Upper lobe of right lung (tissue), 1 donor: ENCODE measurements around the gene RPTOR. TPM values are rescaled to one million over a fixed set of nuclear protein-coding genes. Genes with fewer than 3 reads are reported as not detected.

ENCODE experiments used
- ATAC-seq: fragments of 200-7000 bp; cut with Tn5 transposase; one replicate; pipeline ENCODE4 v1.9.1; 2020; ENCODE audit warnings: mild to moderate bottlenecking, moderate library complexity
- DNase-seq: peaks from one replicate; pipeline ENCODE4 v3.0.0-alpha.2; 2020
- H3K27ac ChIP-seq: fragments of 200-600 bp; one replicate; pipeline ENCODE4 v1.8.0; 2022
- H3K27me3 ChIP-seq: fragments of 200-600 bp; one replicate; pipeline ENCODE4 v1.8.0; 2022; ENCODE audit warnings: mild to moderate bottlenecking
- H3K36me3 ChIP-seq: fragments of 200-600 bp; one replicate; pipeline ENCODE4 v1.8.0; 2022
- H3K4me1 ChIP-seq: fragments of 200-600 bp; one replicate; pipeline ENCODE4 v1.8.0; 2022
- H3K4me3 ChIP-seq: fragments of 200-600 bp; one replicate; pipeline ENCODE4 v1.8.0; 2022; ENCODE audit warnings: mild to moderate bottlenecking
- H3K9me3 ChIP-seq: fragments of 200-600 bp; one replicate; pipeline ENCODE4 v1.8.0; 2022
- CTCF ChIP-seq: fragments of 200-600 bp; IDR thresholded peaks from one replicate; pipeline ENCODE4 v1.8.0; 2022; ENCODE audit warnings: antibody characterized with exemption
- intact Hi-C: fragments of 100-400 bp; cut with DNase I; formaldehyde crosslinking; loops from one replicate; pipeline ENCODE4 v1.11.0; 2022
- total RNA-seq: library from RNA; stranded (reverse); fragmentation: NEBNext Ultra II Directional; extraction: Animal tissue kit (Norgen Biotek cat#: 25700); gene quantifications from one replicate; pipeline ENCODE4 v1.2.1, GENCODE V29; 2021
- donor health status: DM: no; HTN: yes; CAD: no; lungs with severe emphysema.

The RPTOR gene
- total RNA-seq, 1 donor from 2014 or later = 35.4 TPM

- Histone ChIP-seq H3K36me3 (no peaks in the 10 kb centered on the region), H3K27ac (no peak overlapping the region), H3K4me3 (no peak overlapping the region), H3K9me3 (no peaks in the 10 kb centered on the region), H3K4me1 (peaks cover 14% of the 10 kb centered on the region), H3K27me3 (no peaks in the 10 kb centered on the region)
- DNase-seq = peak; percentile 40
- no peak for ATAC-seq
- intact Hi-C loops = no loop called here
- TF ChIP-seq CTCF = no peak
Measured at GRCh38 chr17:80830020-80830780, 285.6 kb downstream of the RPTOR start.

GRCh38 chr17:80831491-80831890, 286.9 kb downstream of the RPTOR start:
- Histone ChIP-seq H3K27me3 (no peaks in the 10 kb centered on the region), H3K4me1 (peaks cover 14% of the 10 kb centered on the region), H3K36me3 (no peaks in the 10 kb centered on the region), H3K27ac (no peak overlapping the region), H3K9me3 (no peaks in the 10 kb centered on the region), H3K4me3 (no peak overlapping the region)
- ATAC-seq (no peak), DNase-seq (no peak)
- intact Hi-C loops = no loop called here
- no peak for TF ChIP-seq CTCF

- DNase-seq (peak; percentile 32), ATAC-seq (no peak)
- Histone ChIP-seq H3K9me3 (no peaks in the 10 kb centered on the region), H3K4me3 (peak overlapping the region; percentile 50), H3K27ac (peak overlapping the region; percentile 81), H3K36me3 (no peaks in the 10 kb centered on the region), H3K27me3 (no peaks in the 10 kb centered on the region), H3K4me1 (peaks cover 14% of the 10 kb centered on the region)
- intact Hi-C loops = no loop called here
- TF ChIP-seq CTCF = no peak
Measured at GRCh38 chr17:80832266-80832676, 287.6 kb downstream of the RPTOR start.

GRCh38 chr17:80832888-80833583, 288.4 kb downstream of the RPTOR start:
- ATAC-seq = peak; percentile 96
- TF ChIP-seq CTCF = no peak

GRCh38 chr17:80833952-80834892, 289.6 kb downstream of the RPTOR start:
- Histone ChIP-seq H3K36me3 (no peaks in the 10 kb centered on the region), H3K4me1 (peaks cover 14% of the 10 kb centered on the region), H3K4me3 (no peak overlapping the region), H3K9me3 (no peaks in the 10 kb centered on the region), H3K27ac (peak overlapping the region; percentile 81), H3K27me3 (no peaks in the 10 kb centered on the region)
- no peak for ATAC-seq
- intact Hi-C loops = no loop called here
- DNase-seq = peak; percentile 62
- no peak for TF ChIP-seq CTCF

More at GRCh38 chr17:80832888-80833583, 288.4 kb downstream of the RPTOR start:
- Histone ChIP-seq H3K4me3 (peak overlapping the region; percentile 50), H3K36me3 (no peaks in the 10 kb centered on the region), H3K27ac (peak overlapping the region; percentile 81), H3K27me3 (no peaks in the 10 kb centered on the region), H3K9me3 (no peaks in the 10 kb centered on the region), H3K4me1 (peaks cover 14% of the 10 kb centered on the region)
- intact Hi-C loops = no loop called here
- peak; percentile 84 for DNase-seq
